ENCODE data around the gene TMEM266. TPM values are rescaled to one million over a fixed set of nuclear protein-coding genes. Genes with fewer than 3 reads are reported as not detected.

Gene TMEM266
- total RNA-seq, 1 donor from 2014 or later, result 0.16 TPM

GRCh38 chr15:76222159-76222558 lies 162.4 kb downstream of the TMEM266 start:
- no peaks in the 10 kb centered on the region for H3K9me3 Mint-ChIP-seq
- TF ChIP-seq, protein P1, sequence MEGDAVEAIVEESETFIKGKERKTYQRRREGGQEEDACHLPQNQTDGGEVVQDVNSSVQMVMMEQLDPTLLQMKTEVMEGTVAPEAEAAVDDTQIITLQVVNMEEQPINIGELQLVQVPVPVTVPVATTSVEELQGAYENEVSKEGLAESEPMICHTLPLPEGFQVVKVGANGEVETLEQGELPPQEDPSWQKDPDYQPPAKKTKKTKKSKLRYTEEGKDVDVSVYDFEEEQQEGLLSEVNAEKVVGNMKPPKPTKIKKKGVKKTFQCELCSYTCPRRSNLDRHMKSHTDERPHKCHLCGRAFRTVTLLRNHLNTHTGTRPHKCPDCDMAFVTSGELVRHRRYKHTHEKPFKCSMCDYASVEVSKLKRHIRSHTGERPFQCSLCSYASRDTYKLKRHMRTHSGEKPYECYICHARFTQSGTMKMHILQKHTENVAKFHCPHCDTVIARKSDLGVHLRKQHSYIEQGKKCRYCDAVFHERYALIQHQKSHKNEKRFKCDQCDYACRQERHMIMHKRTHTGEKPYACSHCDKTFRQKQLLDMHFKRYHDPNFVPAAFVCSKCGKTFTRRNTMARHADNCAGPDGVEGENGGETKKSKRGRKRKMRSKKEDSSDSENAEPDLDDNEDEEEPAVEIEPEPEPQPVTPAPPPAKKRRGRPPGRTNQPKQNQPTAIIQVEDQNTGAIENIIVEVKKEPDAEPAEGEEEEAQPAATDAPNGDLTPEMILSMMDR (IDR thresholded peaks at IDR 0.05), result no peak
- CTCF ChIA-PET, result no interaction called here
- DNase-seq (no peak), ATAC-seq (ENCODE audit: low read depth) (no peak)
- intact Hi-C loops (cut with micrococcal nuclease), result no loop called here
- peaks cover 58% of the 10 kb centered on the region for H3K36me3 Mint-ChIP-seq (ENCODE audit: low read depth)
- H3K4me1 Mint-ChIP-seq, result no peaks in the 10 kb centered on the region
- H3K4me3 Mint-ChIP-seq, result no peak overlapping the region
- POLR2A ChIA-PET, result no interaction called here
- no peak overlapping the region for H3K27ac Mint-ChIP-seq
- no peaks in the 10 kb centered on the region for H3K27me3 Mint-ChIP-seq

DNA sequence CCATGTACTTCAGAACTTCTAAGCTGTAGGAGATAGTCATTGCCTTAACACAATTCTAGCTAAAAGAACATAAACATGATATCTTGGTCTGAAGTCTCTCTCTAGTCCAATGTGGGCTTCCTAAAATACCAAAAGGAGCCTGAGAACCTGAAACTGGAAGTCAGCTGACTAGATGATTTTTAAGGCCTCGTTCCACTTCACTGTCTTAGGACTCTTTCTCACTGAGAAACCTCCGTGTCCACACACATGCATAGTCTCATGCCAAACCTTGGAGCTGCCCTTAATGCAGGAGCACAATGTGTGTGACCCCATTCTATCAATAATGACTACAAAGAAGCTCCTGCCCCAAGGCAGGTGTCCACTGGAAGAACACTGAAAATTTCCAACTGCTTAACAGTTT lies 163.7 kb downstream of the TMEM266 start:
- intact Hi-C loops (cut with micrococcal nuclease), result no loop called here
- no peak overlapping the region for H3K4me3 Mint-ChIP-seq
- CTCF ChIA-PET, result interaction anchor here (0.6 kb wide), 1 partner anchor 648 kb away, joined by 3 read pairs; no protein-coding TSS in a partner anchor

GRCh38 chr15:76229266-76229665 lies 169.5 kb downstream of the TMEM266 start:
- ATAC-seq (ENCODE audit: low read depth) (no peak), DNase-seq (no peak)
- CTCF ChIA-PET, result no interaction called here
- intact Hi-C loops (cut with micrococcal nuclease), result no loop called here
- no peak overlapping the region for H3K27ac Mint-ChIP-seq
- H3K4me1 Mint-ChIP-seq, result no peaks in the 10 kb centered on the region
- TF ChIP-seq, protein P1 (IDR thresholded peaks at IDR 0.05), result no peak
- no peak overlapping the region for H3K4me3 Mint-ChIP-seq
- peaks cover 37% of the 10 kb centered on the region for H3K36me3 Mint-ChIP-seq (ENCODE audit: low read depth)
- no peaks in the 10 kb centered on the region for H3K27me3 Mint-ChIP-seq
- H3K9me3 Mint-ChIP-seq, result no peaks in the 10 kb centered on the region
- POLR2A ChIA-PET, result interaction anchor here (0.6 kb wide), 1 partner anchor 721 kb away, joined by 3 read pairs; no protein-coding TSS in a partner anchor

More for the DNA sequence above, 163.7 kb downstream of the TMEM266 start:
- ATAC-seq (ENCODE audit: low read depth) (no peak), DNase-seq (no peak)
- Mint-ChIP-seq H3K36me3 (ENCODE audit: low read depth) (peaks cover 57% of the 10 kb centered on the region), H3K4me1 (no peaks in the 10 kb centered on the region), H3K27me3 (no peaks in the 10 kb centered on the region), H3K9me3 (no peaks in the 10 kb centered on the region), H3K27ac (no peak overlapping the region)
- TF ChIP-seq, protein P1 (IDR thresholded peaks at IDR 0.05), result no peak
- POLR2A ChIA-PET, result no interaction called here

DNA sequence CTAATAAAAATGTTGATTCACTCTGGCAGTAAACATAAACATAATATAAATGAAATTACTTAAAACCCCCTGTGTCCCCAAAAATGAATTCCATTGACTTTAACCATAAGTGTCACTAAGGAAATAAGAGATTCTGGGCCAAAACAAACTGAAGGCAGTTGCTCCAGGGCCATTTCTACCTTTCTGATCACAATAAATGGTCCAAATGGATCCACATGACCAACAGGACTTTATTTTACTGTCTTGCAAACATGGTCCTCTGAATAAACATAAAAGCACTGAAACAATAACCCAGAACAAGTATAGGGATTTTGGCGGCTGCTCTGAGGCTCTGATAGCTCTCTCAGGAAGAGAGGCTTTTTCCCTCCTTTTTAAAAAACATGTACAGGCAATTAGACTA lies 174.1 kb downstream of the TMEM266 start:
- ATAC-seq (ENCODE audit: low read depth), result no peak
- ChIA-PET POLR2A (no interaction called here), CTCF (interaction anchor here (2.1 kb wide), 1 partner anchor 1310 kb away, joined by 7 read pairs; no protein-coding TSS in a partner anchor)
- H3K36me3 Mint-ChIP-seq (ENCODE audit: low read depth), result peaks cover 17% of the 10 kb centered on the region
- no peaks in the 10 kb centered on the region for H3K27me3 Mint-ChIP-seq
- TF ChIP-seq, protein P1 (IDR thresholded peaks at IDR 0.05), result no peak
- no peaks in the 10 kb centered on the region for H3K9me3 Mint-ChIP-seq
- intact Hi-C loops (cut with micrococcal nuclease), result loop anchor here (2.0 kb wide), 2 partner anchors 43 to 99 kb away; no protein-coding TSS in a partner anchor
- H3K4me1 Mint-ChIP-seq, result no peaks in the 10 kb centered on the region
- H3K4me3 Mint-ChIP-seq, result no peak overlapping the region
- DNase-seq, result no peak
- no peak overlapping the region for H3K27ac Mint-ChIP-seq

DNA sequence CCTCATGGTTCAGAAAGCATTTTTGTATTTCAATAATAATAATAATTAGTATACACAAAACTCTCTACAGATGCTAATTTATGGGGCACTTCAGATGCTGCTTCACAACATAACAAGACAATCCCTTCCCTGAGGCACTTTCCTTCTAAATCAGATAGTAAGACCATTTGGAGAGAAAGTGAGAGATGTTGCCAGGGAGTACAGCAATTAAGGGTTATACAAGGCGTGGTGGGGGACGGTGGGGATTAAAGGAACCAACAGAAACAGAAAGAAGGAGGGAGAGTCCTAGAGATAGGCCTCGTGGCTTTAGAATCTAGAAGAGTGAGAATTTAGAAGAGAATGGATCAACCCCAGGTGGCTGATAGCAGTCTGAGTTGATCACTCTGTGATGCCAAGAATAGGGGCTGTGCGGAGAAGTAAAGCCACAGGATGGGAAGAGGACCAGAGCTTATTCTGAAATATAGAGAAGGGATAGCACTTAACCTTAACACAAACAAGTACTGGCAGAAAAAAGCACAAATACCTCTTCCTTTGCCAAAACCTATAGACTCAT lies 174.6 kb downstream of the TMEM266 start:
- no peaks in the 10 kb centered on the region for H3K27me3 Mint-ChIP-seq
- H3K4me1 Mint-ChIP-seq, result no peaks in the 10 kb centered on the region
- H3K9me3 Mint-ChIP-seq, result no peaks in the 10 kb centered on the region
- H3K4me3 Mint-ChIP-seq, result no peak overlapping the region
- ATAC-seq (ENCODE audit: low read depth), result no peak
- no peak for DNase-seq
- intact Hi-C loops (cut with micrococcal nuclease), result loop anchor here (2.0 kb wide), 2 partner anchors 44 to 98 kb away; no protein-coding TSS in a partner anchor
- no peak overlapping the region for H3K27ac Mint-ChIP-seq
- CTCF ChIA-PET, result interaction anchor here (0.8 to 2.1 kb wide), 2 partner anchors 637 to 1309 kb away, joined by 3 to 7 read pairs; no protein-coding TSS in a partner anchor
- H3K36me3 Mint-ChIP-seq (ENCODE audit: low read depth), result peaks cover 13% of the 10 kb centered on the region
- TF ChIP-seq, protein P1 (IDR thresholded peaks at IDR 0.05), result no peak
- POLR2A ChIA-PET, result no interaction called here

All from activated B cell treated with CpG ODN at 0.5 μM for 24 hours (primary cell).